Esophagus squamous epithelium (tissue), 4 donors: ENCODE measurements around the gene TAAR1.

Source experiments
- CTCF ChIP-seq, 6 experiments: fragments of 450-650 bp in 4 of 6; fragments of 200-600 bp in 2 of 6; sonication (generic) in 2 of 6; IDR thresholded peaks; one replicate each; pipeline ENCODE4 v1.5.1; 2016 to 2019; ENCODE audit warnings: antibody characterized with exemption in 6 of 6, mild to moderate bottlenecking in 4 of 6, moderate library complexity in 4 of 6
- POLR2A ChIP-seq, 4 donors: fragments of 450-650 bp; IDR thresholded peaks; one replicate each; pipeline ENCODE4 v1.6.1; 2017; ENCODE audit warnings: antibody characterized with exemption in 4 of 4, mild to moderate bottlenecking in 4 of 4, moderate library complexity in 3 of 4

DNA sequence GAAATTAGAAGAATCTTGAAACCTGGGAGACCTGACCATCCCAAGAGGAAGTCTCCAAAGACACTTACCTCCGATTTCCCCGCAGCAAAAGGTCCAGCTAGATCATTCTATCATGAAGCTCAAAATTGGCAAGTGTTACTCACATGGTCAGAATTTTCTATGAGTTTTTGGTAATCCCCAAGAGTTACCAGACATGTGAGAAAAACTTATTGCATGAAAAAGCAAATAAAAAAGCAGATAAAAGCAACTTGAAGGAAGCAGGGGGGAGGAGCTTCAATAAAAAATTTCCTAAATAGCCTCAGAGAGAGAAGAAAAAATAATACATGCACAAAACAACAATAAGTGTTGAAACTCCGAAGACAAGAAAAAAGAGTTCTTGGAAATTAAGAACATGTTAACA, 27.5 kb upstream of the TAAR1 start:
- TF ChIP-seq CTCF (IDR thresholded peaks at IDR 0.05) = no peak
- TF ChIP-seq POLR2A (IDR thresholded peaks at IDR 0.05) = no peak
